ENCODE measurements around the gene BMP2. TPM values are rescaled to one million over a fixed set of nuclear protein-coding genes. Genes with fewer than 3 reads are reported as not detected.

The BMP2 gene
- total RNA-seq, 2 experiments from 2014 or later: not detected

- no peak for ATAC-seq (ENCODE audit: poor library complexity)
- Mint-ChIP-seq H3K27ac (no peak overlapping the region), H3K4me1 (ENCODE audit: low read depth) (no peaks in the 10 kb centered on the region), H3K9me3 (peaks cover 3% of the 10 kb centered on the region), H3K36me3 (ENCODE audit: low read depth) (no peaks in the 10 kb centered on the region), H3K4me3 (no peak overlapping the region), H3K27me3 (no peaks in the 10 kb centered on the region)
- TF ChIP-seq, protein P1, sequence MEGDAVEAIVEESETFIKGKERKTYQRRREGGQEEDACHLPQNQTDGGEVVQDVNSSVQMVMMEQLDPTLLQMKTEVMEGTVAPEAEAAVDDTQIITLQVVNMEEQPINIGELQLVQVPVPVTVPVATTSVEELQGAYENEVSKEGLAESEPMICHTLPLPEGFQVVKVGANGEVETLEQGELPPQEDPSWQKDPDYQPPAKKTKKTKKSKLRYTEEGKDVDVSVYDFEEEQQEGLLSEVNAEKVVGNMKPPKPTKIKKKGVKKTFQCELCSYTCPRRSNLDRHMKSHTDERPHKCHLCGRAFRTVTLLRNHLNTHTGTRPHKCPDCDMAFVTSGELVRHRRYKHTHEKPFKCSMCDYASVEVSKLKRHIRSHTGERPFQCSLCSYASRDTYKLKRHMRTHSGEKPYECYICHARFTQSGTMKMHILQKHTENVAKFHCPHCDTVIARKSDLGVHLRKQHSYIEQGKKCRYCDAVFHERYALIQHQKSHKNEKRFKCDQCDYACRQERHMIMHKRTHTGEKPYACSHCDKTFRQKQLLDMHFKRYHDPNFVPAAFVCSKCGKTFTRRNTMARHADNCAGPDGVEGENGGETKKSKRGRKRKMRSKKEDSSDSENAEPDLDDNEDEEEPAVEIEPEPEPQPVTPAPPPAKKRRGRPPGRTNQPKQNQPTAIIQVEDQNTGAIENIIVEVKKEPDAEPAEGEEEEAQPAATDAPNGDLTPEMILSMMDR (IDR thresholded peaks at IDR 0.05): no peak
- no peaks in the 10 kb centered on the region for H3K4me1 ChIP-seq (ENCODE audit: insufficient read depth, low read length)
- no peaks in the 10 kb centered on the region for H3K27me3 ChIP-seq (ENCODE audit: control insufficient read depth in 1 of 2, insufficient read depth in 2 of 2, low read length in 2 of 2)
- H3K4me3 ChIP-seq (ENCODE audit: low read length): no peak overlapping the region
- DNase-seq: no peak
- ChIA-PET POLR2A (no interaction called here), CTCF (no interaction called here)
- intact Hi-C loops (cut with DNase I, micrococcal nuclease): no loop called here
- no peak overlapping the region for H3K27ac ChIP-seq (ENCODE audit: low read depth in 1 of 2, low read length in 2 of 2)
- no peaks in the 10 kb centered on the region for H3K36me3 ChIP-seq (ENCODE audit: insufficient read depth, low read length)
- H3K9me3 ChIP-seq (ENCODE audit: control insufficient read depth in 1 of 2, insufficient read depth in 1 of 2, low read length in 2 of 2): peaks cover 0 to 3% of the 10 kb centered on the region in 2 experiments
These were observed 40.7 kb upstream of the BMP2 start for GRCh38 chr20:6726761-6727160.

DNA sequence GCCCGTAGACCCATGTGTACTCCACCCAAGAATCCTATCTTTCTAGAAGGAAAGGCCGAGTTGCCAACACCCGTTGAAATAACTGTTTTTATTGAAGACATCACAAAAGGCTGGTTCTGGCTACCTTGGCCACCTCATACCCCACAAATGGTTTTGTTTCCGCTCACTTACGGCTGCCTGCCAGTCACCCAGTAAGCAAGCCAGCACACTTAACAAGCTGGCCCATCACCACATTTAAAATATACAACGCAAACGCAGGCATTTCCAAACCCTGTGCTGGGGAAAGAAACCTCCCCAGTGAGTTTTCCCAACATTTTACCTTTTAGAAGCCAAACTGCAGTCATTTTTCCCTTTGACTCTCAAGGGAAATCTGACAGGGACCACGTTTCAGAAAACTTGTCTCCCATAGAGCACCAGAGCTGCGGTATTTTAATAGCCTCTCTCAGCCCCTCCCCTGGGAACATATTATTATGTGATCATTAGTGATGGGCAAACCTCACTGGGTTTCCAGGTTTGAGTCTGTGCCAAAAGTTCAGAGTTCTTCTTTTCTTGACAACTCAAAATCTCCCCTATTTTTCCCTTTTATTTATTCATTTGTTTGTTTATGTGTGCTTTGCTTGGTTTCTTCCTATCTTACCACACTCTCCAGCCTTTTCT lies 36.7 kb upstream of the BMP2 start:
- H3K27me3 Mint-ChIP-seq: no peaks in the 10 kb centered on the region
- Histone ChIP-seq H3K9me3 (ENCODE audit: control insufficient read depth in 1 of 2, insufficient read depth in 1 of 2, low read length in 2 of 2) (peaks cover 0 to 6% of the 10 kb centered on the region in 2 experiments), H3K27me3 (ENCODE audit: control insufficient read depth in 1 of 2, insufficient read depth in 2 of 2, low read length in 2 of 2) (no peaks in the 10 kb centered on the region), H3K4me1 (ENCODE audit: insufficient read depth, low read length) (no peaks in the 10 kb centered on the region), H3K27ac (ENCODE audit: low read depth in 1 of 2, low read length in 2 of 2) (no peak overlapping the region), H3K36me3 (ENCODE audit: insufficient read depth, low read length) (no peaks in the 10 kb centered on the region), H3K4me3 (ENCODE audit: low read length) (no peak overlapping the region)
- POLR2A ChIA-PET: no interaction called here
- TF ChIP-seq, protein P1 (IDR thresholded peaks at IDR 0.05): no peak
- ATAC-seq (ENCODE audit: poor library complexity) (no peak), DNase-seq (no peak)
- H3K36me3 Mint-ChIP-seq (ENCODE audit: low read depth): no peaks in the 10 kb centered on the region
- H3K27ac Mint-ChIP-seq: no peak overlapping the region
- H3K9me3 Mint-ChIP-seq: peaks cover 3% of the 10 kb centered on the region
- CTCF ChIA-PET: no interaction called here
- intact Hi-C loops (cut with DNase I, micrococcal nuclease): no loop called here
- no peak overlapping the region for H3K4me3 Mint-ChIP-seq
- no peaks in the 10 kb centered on the region for H3K4me1 Mint-ChIP-seq (ENCODE audit: low read depth)

DNA sequence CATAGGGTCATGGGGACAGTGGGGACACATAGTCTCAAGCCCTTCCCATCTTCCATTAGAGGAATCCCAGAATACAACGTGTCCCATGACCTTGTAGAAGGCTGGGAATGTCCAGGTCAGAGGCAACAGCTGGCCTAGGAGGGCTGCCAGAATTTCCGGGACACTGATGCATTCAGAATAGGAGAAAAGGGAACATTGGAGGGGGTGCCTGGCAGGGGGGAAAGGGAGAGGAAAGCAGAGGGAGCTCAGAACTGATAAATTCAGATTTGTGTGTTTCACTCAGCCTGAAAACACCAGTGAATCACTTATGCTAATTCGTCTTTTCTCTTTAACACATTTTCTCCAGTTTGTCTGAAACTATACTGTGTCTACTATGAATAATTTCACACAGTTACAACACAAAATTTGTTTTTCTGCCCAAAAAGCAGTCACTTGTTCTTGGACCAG lies 35.5 kb upstream of the BMP2 start:
- Histone ChIP-seq H3K9me3 (ENCODE audit: control insufficient read depth in 1 of 2, insufficient read depth in 1 of 2, low read length in 2 of 2) (peaks cover 0 to 3% of the 10 kb centered on the region in 2 experiments), H3K4me1 (ENCODE audit: insufficient read depth, low read length) (no peaks in the 10 kb centered on the region), H3K4me3 (ENCODE audit: low read length) (no peak overlapping the region), H3K36me3 (ENCODE audit: insufficient read depth, low read length) (no peaks in the 10 kb centered on the region), H3K27me3 (ENCODE audit: control insufficient read depth in 1 of 2, insufficient read depth in 2 of 2, low read length in 2 of 2) (no peaks in the 10 kb centered on the region), H3K27ac (ENCODE audit: low read depth in 1 of 2, low read length in 2 of 2) (no peak overlapping the region)
- peaks cover 7% of the 10 kb centered on the region for H3K9me3 Mint-ChIP-seq
- intact Hi-C loops (cut with DNase I, micrococcal nuclease): no loop called here
- ChIA-PET CTCF (no interaction called here), POLR2A (no interaction called here)
- H3K4me3 Mint-ChIP-seq: no peak overlapping the region
- no peak for DNase-seq
- H3K27me3 Mint-ChIP-seq: no peaks in the 10 kb centered on the region
- ATAC-seq (ENCODE audit: poor library complexity): no peak
- no peak overlapping the region for H3K27ac Mint-ChIP-seq
- no peaks in the 10 kb centered on the region for H3K4me1 Mint-ChIP-seq (ENCODE audit: low read depth)
- TF ChIP-seq, protein P1 (IDR thresholded peaks at IDR 0.05): no peak
- H3K36me3 Mint-ChIP-seq (ENCODE audit: low read depth): no peaks in the 10 kb centered on the region

All from CD4-positive, alpha-beta T cell (primary cell).